Bronchial epithelial cell (primary cell): ENCODE measurements around the gene SPAAR. TPM values are rescaled to one million over a fixed set of nuclear protein-coding genes. Genes with fewer than 3 reads are reported as not detected.

Experiments
- DNase-seq: peaks from one replicate; pipeline ENCODE4 v3.0.0-alpha.2; 2010; ENCODE audit warnings: low read depth
- FAIRE-seq: peaks from 2 replicates; lab custom pipeline; 2011; peaks lifted over from hg19 to GRCh38; lab: Jason Lieb, UNC
- H3K27me3 ChIP-seq: 2 replicates; pipeline ENCODE4 v1.5.1; 2011; ENCODE audit warnings: low read length; ENCODE audit not compliant: control insufficient read depth, insufficient read depth
- H3K36me3 ChIP-seq: 2 replicates; pipeline ENCODE4 v1.5.1; 2011; ENCODE audit warnings: low read length; ENCODE audit not compliant: control insufficient read depth, insufficient read depth
- H3K4me3 ChIP-seq: 2 replicates; pipeline ENCODE4 v1.5.1; 2011; ENCODE audit warnings: mild to moderate bottlenecking, low read depth, low read length, control low read depth
- total RNA-seq: library from RNA; depleted of rRNA; stranded (reverse); fragments of >200 nt; gene quantifications from 2 replicates; pipeline ENCODE4 v1.2.1, GENCODE V29; 2014
- TF ChIP-seq, protein P1 (sequence below): IDR thresholded peaks from 2 replicates; pipeline ENCODE4 v1.5.1; 2011; ENCODE audit warnings: mild to moderate bottlenecking, moderate library complexity, low read length, control low read depth, inconsistent platforms; ENCODE audit not compliant: insufficient read depth, severe bottlenecking

SPAAR gene
- total RNA-seq, 1 donor from 2014 or later: not detected

DNA sequence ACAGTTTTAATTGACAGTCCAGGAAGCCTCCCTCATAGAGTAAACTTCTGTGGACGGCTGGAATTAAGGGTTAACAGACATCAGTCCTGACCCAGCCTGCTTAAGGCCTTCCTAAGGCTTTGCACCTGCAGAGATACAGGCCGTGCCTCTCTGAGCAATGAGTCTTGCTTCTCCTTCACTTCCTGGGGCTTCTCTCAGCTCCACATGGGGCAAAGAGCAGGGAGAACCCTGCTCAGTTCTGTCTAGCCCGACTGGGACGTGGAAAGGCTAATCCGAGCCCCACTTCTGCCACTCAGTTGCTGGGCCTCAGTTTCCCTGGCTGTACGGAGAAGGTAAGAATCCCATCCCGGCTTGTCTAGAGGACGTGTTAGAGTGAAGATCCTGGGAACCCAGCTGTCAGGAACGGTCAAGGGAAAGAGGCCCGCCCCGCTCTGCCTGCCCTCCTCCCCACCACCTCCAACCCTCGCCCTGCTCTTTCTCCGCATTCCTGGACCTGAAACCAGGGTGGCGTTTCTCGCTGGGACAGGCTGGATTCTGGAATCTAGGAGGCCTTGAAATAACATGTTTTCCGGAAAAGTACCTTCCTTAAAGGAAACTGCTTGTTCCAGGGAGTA is 6.5 kb downstream of the SPAAR start:
- no peak overlapping the region for H3K4me3 ChIP-seq
- FAIRE-seq (no peak), DNase-seq (no peak)
- no peaks in the 10 kb centered on the region for H3K27me3 ChIP-seq
- H3K36me3 ChIP-seq: no peaks in the 10 kb centered on the region
- TF ChIP-seq, protein P1, sequence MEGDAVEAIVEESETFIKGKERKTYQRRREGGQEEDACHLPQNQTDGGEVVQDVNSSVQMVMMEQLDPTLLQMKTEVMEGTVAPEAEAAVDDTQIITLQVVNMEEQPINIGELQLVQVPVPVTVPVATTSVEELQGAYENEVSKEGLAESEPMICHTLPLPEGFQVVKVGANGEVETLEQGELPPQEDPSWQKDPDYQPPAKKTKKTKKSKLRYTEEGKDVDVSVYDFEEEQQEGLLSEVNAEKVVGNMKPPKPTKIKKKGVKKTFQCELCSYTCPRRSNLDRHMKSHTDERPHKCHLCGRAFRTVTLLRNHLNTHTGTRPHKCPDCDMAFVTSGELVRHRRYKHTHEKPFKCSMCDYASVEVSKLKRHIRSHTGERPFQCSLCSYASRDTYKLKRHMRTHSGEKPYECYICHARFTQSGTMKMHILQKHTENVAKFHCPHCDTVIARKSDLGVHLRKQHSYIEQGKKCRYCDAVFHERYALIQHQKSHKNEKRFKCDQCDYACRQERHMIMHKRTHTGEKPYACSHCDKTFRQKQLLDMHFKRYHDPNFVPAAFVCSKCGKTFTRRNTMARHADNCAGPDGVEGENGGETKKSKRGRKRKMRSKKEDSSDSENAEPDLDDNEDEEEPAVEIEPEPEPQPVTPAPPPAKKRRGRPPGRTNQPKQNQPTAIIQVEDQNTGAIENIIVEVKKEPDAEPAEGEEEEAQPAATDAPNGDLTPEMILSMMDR: no peak

DNA sequence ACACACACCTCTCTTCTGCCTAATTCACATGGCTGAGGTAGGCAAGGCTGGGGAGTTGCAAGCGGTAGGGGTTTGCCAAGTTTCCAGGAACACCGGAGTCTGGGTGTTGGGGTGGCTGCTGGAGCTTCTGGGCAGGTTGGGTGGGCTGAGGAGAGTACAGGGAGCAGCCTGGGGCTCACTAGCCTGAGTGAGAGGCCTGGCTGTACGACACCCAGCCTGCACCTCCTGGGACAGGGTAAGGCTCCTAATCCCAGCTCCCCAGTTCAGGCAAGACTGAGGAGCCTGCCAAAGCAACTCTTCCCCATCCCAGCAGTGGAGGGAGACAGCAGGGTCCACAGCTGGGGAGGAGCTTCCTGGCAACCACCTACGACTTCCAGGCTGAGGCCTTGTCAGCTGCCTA is 8.0 kb downstream of the SPAAR start:
- DNase-seq (no peak), FAIRE-seq (no peak)
- Histone ChIP-seq H3K4me3 (no peak overlapping the region), H3K36me3 (no peaks in the 10 kb centered on the region), H3K27me3 (no peaks in the 10 kb centered on the region)
- TF ChIP-seq, protein P1: no peak

DNA sequence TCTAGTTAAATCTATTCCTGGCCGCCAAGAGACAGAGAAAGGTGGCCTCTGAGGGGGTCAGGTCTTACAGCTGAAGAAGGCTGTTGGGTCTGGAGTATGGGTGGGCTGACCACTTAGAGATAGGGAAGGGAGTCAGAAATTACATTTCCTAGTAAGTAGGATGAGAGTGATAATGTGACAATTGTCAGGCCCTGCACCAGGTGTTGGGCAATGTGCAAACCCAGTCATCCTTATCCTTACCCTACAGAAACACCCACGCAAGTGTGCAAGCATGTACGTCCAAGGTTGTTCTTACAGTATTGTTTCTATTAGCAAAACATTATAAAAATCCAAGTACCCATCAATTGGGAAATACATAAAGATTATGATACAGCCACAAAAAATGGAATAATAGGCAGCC is 9.5 kb downstream of the SPAAR start:
- Histone ChIP-seq H3K27me3 (no peaks in the 10 kb centered on the region), H3K36me3 (no peaks in the 10 kb centered on the region), H3K4me3 (no peak overlapping the region)
- no peak for DNase-seq
- FAIRE-seq: no peak
- TF ChIP-seq, protein P1: no peak

DNA sequence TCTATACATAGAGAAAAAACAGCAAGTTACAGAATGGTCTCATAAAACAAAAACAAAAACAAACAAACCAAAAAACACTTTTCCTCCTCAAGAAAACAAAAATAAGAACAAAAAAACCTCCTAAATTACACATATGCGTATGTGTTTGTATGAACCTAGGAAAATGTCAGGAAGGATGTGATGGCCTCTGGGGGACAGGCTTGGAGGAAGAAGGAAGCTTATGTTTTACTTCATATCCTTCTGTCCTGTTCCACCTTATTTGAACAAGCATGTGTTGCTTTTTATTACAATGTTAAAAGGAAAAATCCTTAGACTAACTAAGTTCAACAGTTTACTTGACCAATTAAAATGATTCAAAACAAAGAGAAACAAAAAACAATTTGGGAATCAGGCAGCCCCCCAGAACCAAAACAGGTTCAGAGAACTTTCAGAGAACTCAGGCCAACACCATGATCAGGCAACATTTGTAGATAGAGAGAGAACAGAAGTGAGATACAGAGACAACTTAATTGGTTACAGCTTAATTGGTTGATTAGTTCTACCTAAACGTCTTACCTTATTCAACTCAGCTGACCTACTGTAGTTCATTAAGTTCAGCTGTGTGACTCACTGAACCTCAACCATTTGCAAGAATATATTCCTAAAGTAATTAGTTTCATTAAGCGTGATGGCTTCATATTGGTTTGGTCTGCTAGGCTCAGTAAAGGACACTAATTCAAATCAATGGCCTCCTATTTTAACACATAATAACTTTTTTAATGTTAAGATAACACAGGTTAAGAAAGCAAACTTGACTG is 10.1 kb downstream of the SPAAR start:
- TF ChIP-seq, protein P1: no peak
- FAIRE-seq (no peak), DNase-seq (no peak)
- Histone ChIP-seq H3K36me3 (no peaks in the 10 kb centered on the region), H3K4me3 (no peak overlapping the region), H3K27me3 (no peaks in the 10 kb centered on the region)

GRCh38 chr9:35920051-35920620 is 10.8 kb downstream of the SPAAR start:
- no peak for FAIRE-seq
- TF ChIP-seq, protein P1: no peak
- DNase-seq: no peak
- no peaks in the 10 kb centered on the region for H3K36me3 ChIP-seq
- H3K27me3 ChIP-seq: no peaks in the 10 kb centered on the region
- no peak overlapping the region for H3K4me3 ChIP-seq
